B cell (primary cell): Measurements from ENCODE around the gene CNTN2. TPM values are rescaled to one million over a fixed set of nuclear protein-coding genes. Genes with fewer than 3 reads are reported as not detected.

Source experiments
- ATAC-seq: fragments of 200-7000 bp; cut with Tn5 transposase; one replicate; pipeline ENCODE4 v1.10.0; 2021; ENCODE audit warnings: low read depth, mild to moderate bottlenecking, moderate number of reproducible peaks, moderate library complexity
- CTCF ChIA-PET: fragments of 350-600 bp; sonication (Branson Sonifier 250); formaldehyde crosslinking; loops from one replicate; lab custom pipeline; 2021; ENCODE audit warnings: antibody characterized with exemption, inconsistent platforms; lab: Charles Lee
- POLR2A ChIA-PET: fragments of 350-600 bp; sonication (Branson Sonifier 250); formaldehyde crosslinking; loops from one replicate; lab custom pipeline; 2021; ENCODE audit warnings: antibody characterized with exemption; lab: Charles Lee
- DNase-seq: peaks from one replicate; pipeline ENCODE4 v3.0.0; 2013
- H2AFZ ChIP-seq: 2 replicates; pipeline ENCODE4 v1.6.1; 2012; ENCODE audit warnings: mild to moderate bottlenecking, low read depth, low read length; ENCODE audit not compliant: insufficient read depth, poor library complexity, severe bottlenecking
- H3K27ac ChIP-seq, 2 donors: 1 replicate in 1 of 2; 2 replicates in 1 of 2; pipeline ENCODE4 v1.5.1; 2012 to 2013; ENCODE audit warnings: low read length in 2 of 2, mild to moderate bottlenecking in 2 of 2, moderate library complexity in 1 of 2
- H3K27me3 ChIP-seq, 4 experiments: fragments of 200-600 bp in 1 of 4; sonication (generic) in 1 of 4; replicated peaks in 1 of 4; 1 replicate in 2 of 4; 2 replicates in 2 of 4; pipeline versions ENCODE4 v1.6.1 to v1.7.0; 2013 to 2016; ENCODE audit warnings: low read length in 3 of 4, mild to moderate bottlenecking in 2 of 4, mixed read lengths in 1 of 4, moderate library complexity in 1 of 4; ENCODE audit not compliant: insufficient read depth in 4 of 4, control insufficient read depth in 3 of 4; ENCODE audit errors: control extremely low read depth in 1 of 4
- H3K36me3 ChIP-seq, 2 experiments: replicated peaks in 1 of 2; 1 replicate in 1 of 2; 2 replicates in 1 of 2; pipeline versions ENCODE4 v1.6.1 to v1.7.1; 2013; ENCODE audit warnings: low read length in 1 of 2; ENCODE audit not compliant: insufficient read depth in 2 of 2, control insufficient read depth in 1 of 2; ENCODE audit errors: control extremely low read depth in 1 of 2, extremely low read depth in 1 of 2
- H3K4me1 ChIP-seq, 2 donors: fragments of 200-600 bp in 1 of 2; sonication (generic) in 1 of 2; 1 replicate in 1 of 2; 2 replicates in 1 of 2; pipeline versions ENCODE4 v1.5.1 to v1.6.1; 2013 to 2017; ENCODE audit warnings: low read length in 2 of 2; ENCODE audit not compliant: control insufficient read depth in 2 of 2, insufficient read depth in 2 of 2
- H3K4me2 ChIP-seq: replicated peaks from 2 replicates; pipeline ENCODE3; 2012; ENCODE audit warnings: mild to moderate bottlenecking, low read depth, low read length; ENCODE audit not compliant: poor library complexity, severe bottlenecking
- H3K4me3 ChIP-seq, 5 experiments: fragments of 200-600 bp in 1 of 5; sonication (generic) in 1 of 5; 1 replicate in 3 of 5; 2 replicates in 2 of 5; pipeline versions ENCODE4 v1.5.1 to v1.7.0; 2011 to 2016; ENCODE audit warnings: low read length in 4 of 5, mild to moderate bottlenecking in 4 of 5, low read depth in 2 of 5, control low read depth in 1 of 5, moderate library complexity in 1 of 5; ENCODE audit not compliant: insufficient read depth in 1 of 5; ENCODE audit errors: control extremely low read depth in 1 of 5, extremely low read depth in 1 of 5
- H3K79me2 ChIP-seq: fragments of 200-600 bp; sonication (generic); one replicate; pipeline ENCODE4 v1.6.0; 2016; ENCODE audit warnings: low read length; ENCODE audit not compliant: control insufficient read depth, insufficient read depth
- H3K9ac ChIP-seq: fragments of 200-600 bp; sonication (generic); 2 replicates; pipeline ENCODE4 v1.6.1; 2017; ENCODE audit warnings: mild to moderate bottlenecking, low read length, moderate library complexity
- H3K9me3 ChIP-seq, 3 donors: one replicate each; pipeline versions ENCODE4 v1.6.1 to v1.7.1; 2013; ENCODE audit warnings: low read length in 2 of 3; ENCODE audit not compliant: control insufficient read depth in 2 of 3, insufficient read depth in 1 of 3; ENCODE audit errors: control extremely low read depth in 1 of 3
- H4K20me1 ChIP-seq: 2 replicates; pipeline ENCODE4 v1.6.0; 2012; ENCODE audit warnings: mild to moderate bottlenecking, low read length; ENCODE audit not compliant: insufficient read depth, control insufficient read depth, poor library complexity, severe bottlenecking
- H3K27ac Mint-ChIP-seq: one replicate; pipeline ENCODE4 v1.8.0; 2021; ENCODE audit warnings: mixed read lengths
- H3K27me3 Mint-ChIP-seq: one replicate; pipeline ENCODE4 v1.8.0; 2021; ENCODE audit warnings: mixed read lengths
- H3K4me1 Mint-ChIP-seq: one replicate; pipeline ENCODE4 v1.8.0; 2021; ENCODE audit warnings: mixed read lengths
- H3K4me3 Mint-ChIP-seq: one replicate; pipeline ENCODE4 v1.8.0; 2021; ENCODE audit warnings: mixed read lengths
- H3K9me3 Mint-ChIP-seq: one replicate; pipeline ENCODE4 v1.8.0; 2022; ENCODE audit warnings: mixed read lengths; ENCODE audit not compliant: insufficient read depth
- CTCF ChIP-seq: fragments of 200-600 bp; IDR thresholded peaks from one replicate; pipeline ENCODE4 v1.8.0; 2022; ENCODE audit warnings: antibody characterized with exemption, mild to moderate bottlenecking
- EZH2 ChIP-seq: IDR thresholded peaks from 2 replicates; pipeline ENCODE4 v1.6.1; 2012; ENCODE audit warnings: borderline replicate concordance, low read depth, mild to moderate bottlenecking, moderate library complexity, low read length; ENCODE audit not compliant: insufficient read depth, poor library complexity, severe bottlenecking
- WGBS: methylation state at CpG from one replicate; pipeline ENCODE4 v1.1.5; 2013; ENCODE audit warnings: missing lambda C conversion rate; ENCODE audit not compliant: insufficient coverage; 5-methylcytosine and 5-hydroxymethylcytosine counted together
- intact Hi-C: fragments of 100-400 bp; cut with micrococcal nuclease; formaldehyde crosslinking; loops from one replicate; pipeline ENCODE4 v1.10.0; 2022
- polyA plus RNA-seq: library from polyadenylated mRNA; depleted of rRNA; stranded (reverse); fragments of >200 nt; gene quantifications from 2 replicates; pipeline ENCODE4 v1.2.3, GENCODE V29; 2012
- total RNA-seq, 2 donors: library from RNA; stranded (reverse); fragments of 120-200 nt in 1 of 2; gene quantifications; 1 replicate in 1 of 2; 2 replicates in 1 of 2; pipeline versions ENCODE4 v1.2.3 to v1.2.4, GENCODE V29; 2013 to 2022

CNTN2 gene
- total and polyA plus RNA-seq, 2 donors (not counting 1 experiment from before 2014, with no cell fraction given): not detected

- 90% methylated on average over 5 of the region's 10 CpGs for WGBS
- no peak for DNase-seq
These were observed 17.7 kb downstream of the CNTN2 start for GRCh38 chr1:205060746-205061145.

DNA sequence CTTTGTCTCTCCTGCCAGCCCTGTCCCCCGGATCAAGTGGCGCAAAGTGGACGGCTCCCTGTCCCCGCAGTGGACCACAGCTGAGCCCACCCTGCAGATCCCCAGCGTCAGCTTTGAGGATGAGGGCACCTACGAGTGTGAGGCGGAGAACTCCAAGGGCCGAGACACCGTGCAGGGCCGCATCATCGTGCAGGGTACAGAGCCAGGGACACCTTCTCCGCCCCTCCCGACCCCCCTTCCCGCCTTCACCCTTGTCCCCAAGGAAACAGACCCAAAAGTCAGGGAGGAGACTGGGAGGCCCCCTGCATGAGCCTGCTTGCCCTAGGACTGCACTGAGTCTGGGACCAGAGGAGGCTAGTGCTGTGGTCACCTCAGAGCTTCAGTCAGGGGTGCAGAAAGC is 18.2 kb downstream of the CNTN2 start:
- Histone ChIP-seq H3K27me3 (no peaks in the 10 kb centered on the region), H2AFZ (no peak overlapping the region), H3K9ac (no peak overlapping the region), H3K27ac (no peak overlapping the region), H4K20me1 (no peaks in the 10 kb centered on the region), H3K4me2 (no peak overlapping the region), H3K79me2 (no peaks in the 10 kb centered on the region), H3K9me3 (no peaks in the 10 kb centered on the region), H3K36me3 (no peaks in the 10 kb centered on the region), H3K4me1 (peaks cover 0 to 6% of the 10 kb centered on the region in 2 donors), H3K4me3 (no peak overlapping the region)
- no peak for ATAC-seq
- TF ChIP-seq EZH2 (no peak), CTCF (no peak)
- ChIA-PET CTCF (interaction anchor here (0.7 to 4.0 kb wide), 39 partner anchors 8 to 755 kb away, joined by 3 to 94 read pairs (median 5); partner anchors contain the start of gene TMCC2), POLR2A (no interaction called here)
- WGBS: 93% methylated on average over 12 of the region's 14 CpGs
- intact Hi-C loops: loop anchor here (1.0 kb wide), 1 partner anchor 72 kb away; no protein-coding TSS in a partner anchor
- no peaks in the 10 kb centered on the region for H3K9me3 Mint-ChIP-seq
- H3K27me3 Mint-ChIP-seq: no peaks in the 10 kb centered on the region
- no peaks in the 10 kb centered on the region for H3K4me1 Mint-ChIP-seq
- H3K27ac Mint-ChIP-seq: no peak overlapping the region
- DNase-seq: no peak
- H3K4me3 Mint-ChIP-seq: no peak overlapping the region

More at GRCh38 chr1:205060746-205061145, 17.7 kb downstream of the CNTN2 start:
- no peaks in the 10 kb centered on the region for H3K9me3 Mint-ChIP-seq
- H3K4me1 ChIP-seq: peaks cover 0 to 6% of the 10 kb centered on the region in 2 donors
- no peaks in the 10 kb centered on the region for H3K9me3 ChIP-seq
- no peaks in the 10 kb centered on the region for H3K27me3 ChIP-seq
- no peak overlapping the region for H3K9ac ChIP-seq
- no peak overlapping the region for H3K27ac Mint-ChIP-seq
- intact Hi-C loops: loop anchor here (1.0 kb wide), 1 partner anchor 71 kb away; no protein-coding TSS in a partner anchor
- H3K4me2 ChIP-seq: no peak overlapping the region
- no peaks in the 10 kb centered on the region for H3K79me2 ChIP-seq
- no peak for ATAC-seq
- CTCF ChIA-PET: interaction anchor here (0.8 to 4.0 kb wide), 20 partner anchors 8 to 463 kb away, joined by 3 to 94 read pairs (median 6); no protein-coding TSS in a partner anchor
- H3K4me3 Mint-ChIP-seq: no peak overlapping the region
- H3K4me3 ChIP-seq: no peak overlapping the region
- H3K27me3 Mint-ChIP-seq: no peaks in the 10 kb centered on the region
- H2AFZ ChIP-seq: no peak overlapping the region
- H4K20me1 ChIP-seq: no peaks in the 10 kb centered on the region
- TF ChIP-seq CTCF (no peak), EZH2 (no peak)
- no peaks in the 10 kb centered on the region for H3K36me3 ChIP-seq
- no peaks in the 10 kb centered on the region for H3K4me1 Mint-ChIP-seq
- H3K27ac ChIP-seq: no peak overlapping the region
- POLR2A ChIA-PET: no interaction called here
